ENCODE measurements around the gene ARL17A.
"Not testable (repeated sequence)": the region's sequence is repeated elsewhere in the genome, so short reads cannot be mapped to it uniquely, and the experiment has no call there.

ARL17A gene

GRCh38 chr17:46590157-46591146 is 11.0 kb upstream of the ARL17A start, which contains the start of gene NSF:
NSF (plus strand) TSS chr17:46590669; CDS start chr17:46590776, 107 bp downstream.
- not testable (repeated sequence) for DNase-seq (ENCODE audit: extremely low read depth, insufficient read length); H3K27me3 ChIP-seq (replicated peaks; ENCODE audit: control insufficient read depth, insufficient read depth, low read length); H3K4me3 ChIP-seq (replicated peaks; ENCODE audit: low read depth, low read length); H3K36me3 ChIP-seq (ENCODE audit: control insufficient read depth, insufficient read depth, low read length)

- not testable (repeated sequence) for DNase-seq (ENCODE audit: extremely low read depth, insufficient read length); H3K27me3 ChIP-seq (replicated peaks; ENCODE audit: control insufficient read depth, insufficient read depth, low read length); H3K4me3 ChIP-seq (replicated peaks; ENCODE audit: low read depth, low read length); H3K36me3 ChIP-seq (ENCODE audit: control insufficient read depth, insufficient read depth, low read length)
Measured at GRCh38 chr17:46585444-46585843, 6.0 kb upstream of the ARL17A start.

GRCh38 chr17:46580082-46580481 is 591 bp upstream of the ARL17A start:
- H3K27me3 ChIP-seq (replicated peaks; ENCODE audit: control insufficient read depth, insufficient read depth, low read length); H3K36me3 ChIP-seq (ENCODE audit: control insufficient read depth, insufficient read depth, low read length); H3K4me3 ChIP-seq (replicated peaks; ENCODE audit: low read depth, low read length); DNase-seq (ENCODE audit: extremely low read depth, insufficient read length): not testable (repeated sequence)

GRCh38 chr17:46571796-46572195 is 7.7 kb downstream of the ARL17A start:
- not testable (repeated sequence) for DNase-seq (ENCODE audit: extremely low read depth, insufficient read length); H3K27me3 ChIP-seq (replicated peaks; ENCODE audit: control insufficient read depth, insufficient read depth, low read length); H3K4me3 ChIP-seq (replicated peaks; ENCODE audit: low read depth, low read length); H3K36me3 ChIP-seq (ENCODE audit: control insufficient read depth, insufficient read depth, low read length)

GRCh38 chr17:46566980-46567379 is 12.5 kb downstream of the ARL17A start:
- not testable (repeated sequence) for H3K27me3 ChIP-seq (replicated peaks; ENCODE audit: control insufficient read depth, insufficient read depth, low read length); H3K36me3 ChIP-seq (ENCODE audit: control insufficient read depth, insufficient read depth, low read length); DNase-seq (ENCODE audit: extremely low read depth, insufficient read length); H3K4me3 ChIP-seq (replicated peaks; ENCODE audit: low read depth, low read length)

- not testable (repeated sequence) for H3K27me3 ChIP-seq (replicated peaks; ENCODE audit: control insufficient read depth, insufficient read depth, low read length); DNase-seq (ENCODE audit: extremely low read depth, insufficient read length); H3K36me3 ChIP-seq (ENCODE audit: control insufficient read depth, insufficient read depth, low read length); H3K4me3 ChIP-seq (replicated peaks; ENCODE audit: low read depth, low read length)
Measured at GRCh38 chr17:46566284-46566683, 13.2 kb downstream of the ARL17A start.

- not testable (repeated sequence) for H3K36me3 ChIP-seq (ENCODE audit: control insufficient read depth, insufficient read depth, low read length); H3K27me3 ChIP-seq (replicated peaks; ENCODE audit: control insufficient read depth, insufficient read depth, low read length); H3K4me3 ChIP-seq (replicated peaks; ENCODE audit: low read depth, low read length); DNase-seq (ENCODE audit: extremely low read depth, insufficient read length)
Measured at GRCh38 chr17:46560048-46560447, 19.4 kb downstream of the ARL17A start.

- H3K4me3 ChIP-seq (replicated peaks; ENCODE audit: low read depth, low read length); H3K36me3 ChIP-seq (ENCODE audit: control insufficient read depth, insufficient read depth, low read length); DNase-seq (ENCODE audit: extremely low read depth, insufficient read length); H3K27me3 ChIP-seq (replicated peaks; ENCODE audit: control insufficient read depth, insufficient read depth, low read length): not testable (repeated sequence)
Measured at GRCh38 chr17:46559155-46559554, 20.3 kb downstream of the ARL17A start.

GRCh38 chr17:46548607-46549006 is 30.9 kb downstream of the ARL17A start:
- not testable (repeated sequence) for DNase-seq (ENCODE audit: extremely low read depth, insufficient read length); H3K36me3 ChIP-seq (ENCODE audit: control insufficient read depth, insufficient read depth, low read length); H3K27me3 ChIP-seq (replicated peaks; ENCODE audit: control insufficient read depth, insufficient read depth, low read length); H3K4me3 ChIP-seq (replicated peaks; ENCODE audit: low read depth, low read length)

GRCh38 chr17:46534716-46535115 is 44.8 kb downstream of the ARL17A start:
- not testable (repeated sequence) for DNase-seq (ENCODE audit: extremely low read depth, insufficient read length); H3K36me3 ChIP-seq (ENCODE audit: control insufficient read depth, insufficient read depth, low read length); H3K4me3 ChIP-seq (replicated peaks; ENCODE audit: low read depth, low read length); H3K27me3 ChIP-seq (replicated peaks; ENCODE audit: control insufficient read depth, insufficient read depth, low read length)

- DNase-seq (ENCODE audit: extremely low read depth, insufficient read length); H3K4me3 ChIP-seq (replicated peaks; ENCODE audit: low read depth, low read length); H3K36me3 ChIP-seq (ENCODE audit: control insufficient read depth, insufficient read depth, low read length); H3K27me3 ChIP-seq (replicated peaks; ENCODE audit: control insufficient read depth, insufficient read depth, low read length): not testable (repeated sequence)
Measured at GRCh38 chr17:46512168-46512567, 67.3 kb downstream of the ARL17A start, which contains the start of gene LRRC37A2. LRRC37A2 (plus strand) TSS chr17:46512468; CDS start chr17:46512713, 245 bp downstream.

GRCh38 chr17:46505896-46506295 is 73.6 kb downstream of the ARL17A start:
- not testable (repeated sequence) for DNase-seq (ENCODE audit: extremely low read depth, insufficient read length); H3K27me3 ChIP-seq (replicated peaks; ENCODE audit: control insufficient read depth, insufficient read depth, low read length); H3K4me3 ChIP-seq (replicated peaks; ENCODE audit: low read depth, low read length); H3K36me3 ChIP-seq (ENCODE audit: control insufficient read depth, insufficient read depth, low read length)

GRCh38 chr17:46499437-46500139 is 79.9 kb downstream of the ARL17A start:
- H3K4me3 ChIP-seq (replicated peaks; ENCODE audit: low read depth, low read length); DNase-seq (ENCODE audit: extremely low read depth, insufficient read length); H3K36me3 ChIP-seq (ENCODE audit: control insufficient read depth, insufficient read depth, low read length); H3K27me3 ChIP-seq (replicated peaks; ENCODE audit: control insufficient read depth, insufficient read depth, low read length): not testable (repeated sequence)

- H3K4me3 ChIP-seq (replicated peaks; ENCODE audit: low read depth, low read length); DNase-seq (ENCODE audit: extremely low read depth, insufficient read length); H3K27me3 ChIP-seq (replicated peaks; ENCODE audit: control insufficient read depth, insufficient read depth, low read length); H3K36me3 ChIP-seq (ENCODE audit: control insufficient read depth, insufficient read depth, low read length): not testable (repeated sequence)
Measured at GRCh38 chr17:46492021-46492420, 87.5 kb downstream of the ARL17A start.

All from GM06990 (cell line).